Measurements from ENCODE around the gene TIMM50. TPM values are rescaled to one million over a fixed set of nuclear protein-coding genes. Genes with fewer than 3 reads are reported as not detected.

Gene TIMM50
- total and polyA plus RNA-seq, 2 of the 13 experiments (the other 11 are each of a cell fraction or from before 2014, with no cell fraction given), result 91.1 to 92.5 TPM

GRCh38 chr19:39502640-39503417 is 22.2 kb downstream of the TIMM50 start (continued):
- peak; percentile 88; the same call in 1 of the 2 replicates for TF ChIP-seq ZNF20 (CRISPR knock-in tag; IDR thresholded peaks at IDR 0.05)
- peak; percentile 93; the same call in 1 of the 2 replicates for TF ChIP-seq ZNF780A (CRISPR knock-in tag; IDR thresholded peaks at IDR 0.05)
- TF ChIP-seq TFDP2 (CRISPR knock-in tag; IDR thresholded peaks at IDR 0.05), result peak; percentile 91
- TF ChIP-seq ZNF605 (CRISPR knock-in tag; IDR thresholded peaks at IDR 0.05), result peak; percentile 98
- peak; percentile 51 for TF ChIP-seq HNRNPLL (IDR thresholded peaks at IDR 0.05; ENCODE audit: low read depth, low read length, poor library complexity, severe bottlenecking)
- TF ChIP-seq PPARG (CRISPR knock-in tag; conservative IDR thresholded peaks at IDR 0.05), result peak; percentile 51
- TF ChIP-seq ZNF234 (CRISPR knock-in tag; conservative IDR thresholded peaks at IDR 0.05), result peak; percentile 80; the same call in 1 of the 2 replicates
- TF ChIP-seq ZNF552 (CRISPR knock-in tag; IDR thresholded peaks at IDR 0.05; ENCODE audit: borderline replicate concordance), result peak; percentile 99; the same call in 1 of the 2 replicates
- TF ChIP-seq ZNF563 (CRISPR knock-in tag; IDR thresholded peaks at IDR 0.05), result peak; percentile 100
- peak; percentile 100 for TF ChIP-seq ZNF451 (CRISPR knock-in tag; IDR thresholded peaks at IDR 0.05)
- TF ChIP-seq ZKSCAN8 (CRISPR knock-in tag; IDR thresholded peaks at IDR 0.05; ENCODE audit: borderline replicate concordance), result 0 out of 2 replicates have a peak, but pooled peaks have one; percentile 38
- TF ChIP-seq ZNF180 (CRISPR knock-in tag; IDR thresholded peaks at IDR 0.05; ENCODE audit: borderline replicate concordance, low read depth), result no peak
- peak; percentile 99 for TF ChIP-seq NFAT5 (CRISPR knock-in tag; IDR thresholded peaks at IDR 0.05)
- peak; percentile 59; the same call in 1 of the 2 replicates for TF ChIP-seq TBX2 (CRISPR knock-in tag; IDR thresholded peaks at IDR 0.05; ENCODE audit: borderline replicate concordance)
- TF ChIP-seq ARNT (IDR thresholded peaks at IDR 0.05), result no peak
- peak; percentile 92; the same call in 1 of the 2 replicates for TF ChIP-seq ZNF580 (CRISPR knock-in tag; IDR thresholded peaks at IDR 0.05; ENCODE audit: borderline replicate concordance, low read depth)
- TF ChIP-seq ZNF275 (CRISPR knock-in tag; IDR thresholded peaks at IDR 0.05; ENCODE audit: borderline replicate concordance), result peak; percentile 93; the same call in 1 of the 2 replicates
- peak; percentile 53; the same call in 1 of the 2 replicates for TF ChIP-seq KAT8 (CRISPR knock-in tag; IDR thresholded peaks at IDR 0.05)
- peak; percentile 99 for TF ChIP-seq IRX3 (CRISPR knock-in tag; IDR thresholded peaks at IDR 0.05; ENCODE audit: borderline replicate concordance, low read depth)

All from HepG2 (cell line).